ENCODE results near the gene EGFR.

Gene EGFR

DNA sequence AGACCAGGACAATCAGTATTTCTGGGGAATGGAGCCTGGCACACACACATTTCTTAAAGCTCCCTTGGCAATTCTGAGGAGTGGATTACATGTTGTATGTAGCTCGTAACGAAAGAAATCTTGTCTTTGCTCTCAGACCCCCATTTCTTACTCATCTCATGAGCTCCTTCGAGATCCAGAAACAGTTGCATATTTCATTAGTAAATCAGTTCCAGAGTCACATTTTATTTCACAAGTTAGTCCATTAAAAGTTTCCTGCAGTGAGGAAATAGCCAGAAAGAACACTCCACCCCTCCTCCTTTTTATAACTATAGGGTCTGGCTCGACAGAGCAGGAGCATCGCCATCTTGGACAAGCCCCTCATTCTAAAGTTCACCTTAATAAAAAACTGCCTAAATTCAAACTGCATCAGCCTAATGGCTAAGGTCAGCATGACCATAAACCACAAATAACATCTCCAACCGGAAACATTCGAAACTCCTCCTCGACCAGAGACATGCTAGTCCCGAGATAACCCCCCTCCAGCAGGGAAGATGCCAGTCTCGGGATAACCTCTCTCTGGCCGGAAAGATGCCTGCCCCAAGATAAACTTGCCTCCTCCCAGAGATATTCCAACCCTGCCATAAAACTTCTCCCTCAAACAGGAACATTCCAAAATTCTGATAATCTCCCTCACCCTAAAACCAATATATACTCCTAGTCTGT is 7.4 kb downstream of the EGFR start:
- no peak for TF ChIP-seq REST (IDR thresholded peaks at IDR 0.05; ENCODE audit: insufficient read depth in 1 of 2, low read depth in 2 of 2, low read length in 2 of 2)
- TF ChIP-seq TAF1 (IDR thresholded peaks at IDR 0.05; ENCODE audit: borderline replicate concordance, insufficient read depth, low read length): no peak
- TF ChIP-seq POLR2AphosphoS5 (IDR thresholded peaks at IDR 0.05; ENCODE audit: low read depth, low read length): no peak
- no peak for TF ChIP-seq SIN3A (IDR thresholded peaks at IDR 0.05; ENCODE audit: borderline replicate concordance, insufficient read depth, low read length)
- TF ChIP-seq FOXP2 (optimal IDR thresholded peaks at IDR 0.05; ENCODE audit: borderline replicate concordance, extremely low read depth, extremely low read length, insufficient read depth): no peak

GRCh38 chr7:55026867-55027490 is 8.2 kb downstream of the EGFR start:
- no peak for TF ChIP-seq TAF1 (IDR thresholded peaks at IDR 0.05; ENCODE audit: borderline replicate concordance, insufficient read depth, low read length)
- no peak for TF ChIP-seq POLR2AphosphoS5 (IDR thresholded peaks at IDR 0.05; ENCODE audit: low read depth, low read length)
- TF ChIP-seq SIN3A (IDR thresholded peaks at IDR 0.05; ENCODE audit: borderline replicate concordance, insufficient read depth, low read length): no peak
- TF ChIP-seq REST (IDR thresholded peaks at IDR 0.05; ENCODE audit: insufficient read depth in 1 of 2, low read depth in 2 of 2, low read length in 2 of 2): no peak
- TF ChIP-seq FOXP2 (optimal IDR thresholded peaks at IDR 0.05; ENCODE audit: borderline replicate concordance, extremely low read depth, extremely low read length, insufficient read depth): no peak

DNA sequence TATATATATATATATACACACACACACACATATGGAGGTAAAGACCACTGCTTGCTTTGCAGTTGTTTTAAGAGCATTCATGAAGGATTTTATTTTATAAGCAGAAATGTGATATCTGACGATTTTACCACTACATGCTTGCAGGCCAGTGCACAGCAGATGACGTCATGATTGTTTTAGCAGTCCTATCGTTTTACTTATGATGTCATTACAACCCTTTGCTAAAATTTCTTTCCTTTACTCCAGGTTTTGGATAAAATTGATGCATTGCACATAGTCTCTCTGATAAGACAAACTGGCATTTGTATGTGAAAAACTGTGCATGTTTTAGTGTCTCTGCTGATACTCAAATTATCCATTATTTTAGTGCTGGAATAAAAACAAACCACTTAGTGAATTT is 9.2 kb downstream of the EGFR start:
- TF ChIP-seq TAF1 (IDR thresholded peaks at IDR 0.05; ENCODE audit: borderline replicate concordance, insufficient read depth, low read length) (no peak), POLR2AphosphoS5 (IDR thresholded peaks at IDR 0.05; ENCODE audit: low read depth, low read length) (no peak), SIN3A (IDR thresholded peaks at IDR 0.05; ENCODE audit: borderline replicate concordance, insufficient read depth, low read length) (no peak), FOXP2 (optimal IDR thresholded peaks at IDR 0.05; ENCODE audit: borderline replicate concordance, extremely low read depth, extremely low read length, insufficient read depth) (no peak), REST (IDR thresholded peaks at IDR 0.05; ENCODE audit: insufficient read depth in 1 of 2, low read depth in 2 of 2, low read length in 2 of 2) (no peak)

GRCh38 chr7:55030314-55030713 is 11.5 kb downstream of the EGFR start:
- TF ChIP-seq POLR2AphosphoS5 (IDR thresholded peaks at IDR 0.05; ENCODE audit: low read depth, low read length): no peak
- TF ChIP-seq REST (IDR thresholded peaks at IDR 0.05; ENCODE audit: insufficient read depth in 1 of 2, low read depth in 2 of 2, low read length in 2 of 2): no peak
- TF ChIP-seq SIN3A (IDR thresholded peaks at IDR 0.05; ENCODE audit: borderline replicate concordance, insufficient read depth, low read length): no peak
- TF ChIP-seq FOXP2 (optimal IDR thresholded peaks at IDR 0.05; ENCODE audit: borderline replicate concordance, extremely low read depth, extremely low read length, insufficient read depth): no peak
- TF ChIP-seq TAF1 (IDR thresholded peaks at IDR 0.05; ENCODE audit: borderline replicate concordance, insufficient read depth, low read length): no peak

All from PFSK-1 (cell line).